ENCODE measurements around the gene ARPC5L. TPM values are rescaled to one million over a fixed set of nuclear protein-coding genes. Genes with fewer than 3 reads are reported as not detected.

The ARPC5L gene
- total and polyA plus RNA-seq, 2 of the 13 experiments (the other 11 are each of a cell fraction or from before 2014, with no cell fraction given): 29.9 to 33.8 TPM

DNA sequence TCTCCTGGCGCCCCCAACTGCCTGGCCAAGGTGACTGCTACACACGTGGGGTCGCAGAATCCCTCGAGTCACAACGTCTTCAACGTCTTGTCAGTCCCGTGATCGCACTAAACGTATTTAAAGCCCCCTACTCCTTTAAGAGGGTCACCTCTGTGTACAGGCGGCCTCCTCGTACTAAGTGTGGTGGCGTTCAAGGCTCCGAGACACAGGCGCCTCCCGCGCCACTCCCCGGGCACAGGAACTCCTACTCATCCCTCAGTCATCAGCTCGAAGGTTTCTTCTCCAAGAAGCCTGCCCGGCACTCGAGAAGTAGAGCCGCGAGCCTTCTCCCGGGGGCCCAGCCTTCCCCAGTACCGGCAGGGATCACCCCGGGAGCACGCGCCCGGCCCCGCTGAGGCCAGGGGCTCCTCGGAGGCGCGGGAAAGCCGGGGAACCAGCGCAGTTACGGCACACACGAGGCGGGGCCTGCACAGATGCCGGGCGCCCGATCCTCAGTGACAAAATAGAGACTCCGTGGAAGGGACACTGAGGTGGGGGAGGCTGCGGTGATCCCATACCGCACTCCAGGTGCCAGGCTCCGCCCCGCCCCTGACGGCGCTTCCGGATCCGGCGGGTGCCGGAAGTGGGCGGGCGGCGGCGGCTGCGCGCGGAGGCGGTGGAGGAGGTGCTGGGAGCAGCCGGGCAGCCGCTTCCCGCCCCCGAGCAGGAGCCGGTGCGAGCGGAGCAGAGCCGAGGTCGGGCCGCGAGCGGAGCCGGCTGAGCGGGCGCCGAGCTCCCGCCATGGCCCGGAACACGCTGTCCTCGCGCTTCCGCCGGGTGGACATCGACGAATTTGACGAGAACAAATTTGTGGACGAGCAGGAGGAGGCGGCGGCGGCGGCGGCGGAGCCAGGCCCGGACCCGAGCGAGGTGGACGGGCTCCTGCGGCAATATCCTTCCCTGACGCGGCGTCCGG, 6.9 kb downstream of the ARPC5L start (continued):
- TF ChIP-seq ZSCAN20 (CRISPR knock-in tag; IDR thresholded peaks at IDR 0.05; ENCODE audit: borderline replicate concordance) (no peak), ZNF652 (CRISPR knock-in tag; IDR thresholded peaks at IDR 0.05; ENCODE audit: borderline replicate concordance, low read depth) (no peak), ZNF570 (CRISPR knock-in tag; IDR thresholded peaks at IDR 0.05; ENCODE audit: borderline replicate concordance) (no peak), ZNF101 (CRISPR knock-in tag; IDR thresholded peaks at IDR 0.05; ENCODE audit: borderline replicate concordance, low read depth) (no peak), ARID2 (CRISPR knock-in tag; IDR thresholded peaks at IDR 0.05; ENCODE audit: borderline replicate concordance) (peak; percentile 58), ZNF282 (IDR thresholded peaks at IDR 0.05; ENCODE audit: partially characterized antibody) (no peak), EHMT2 (IDR thresholded peaks at IDR 0.05; ENCODE audit: borderline replicate concordance, low read depth, low read length) (no peak), TRIM22 (IDR thresholded peaks at IDR 0.05) (no peak), MZF1 (CRISPR knock-in tag; IDR thresholded peaks at IDR 0.05; ENCODE audit: borderline replicate concordance) (no peak), ZNF510 (CRISPR knock-in tag; IDR thresholded peaks at IDR 0.05; ENCODE audit: low read depth) (no peak; the same call in 1 of the 2 replicates), CREB3 (CRISPR knock-in tag; IDR thresholded peaks at IDR 0.05) (peak; percentile 82; the same call in 1 of the 2 replicates), SIN3B (IDR thresholded peaks at IDR 0.05; ENCODE audit: low read length) (no peak), RFX5 (IDR thresholded peaks at IDR 0.05; ENCODE audit: low read depth, low read length) (no peak), HDAC1 (CRISPR knock-in tag; IDR thresholded peaks at IDR 0.05) (peak; percentile 42; the same call in 1 of the 2 replicates), LBX2 (CRISPR knock-in tag; IDR thresholded peaks at IDR 0.05; ENCODE audit: borderline replicate concordance) (no peak), ZNF343 (CRISPR knock-in tag; IDR thresholded peaks at IDR 0.05) (no peak), CBFB (CRISPR knock-in tag; IDR thresholded peaks at IDR 0.05) (peak; percentile 17; the same call in 1 of the 2 replicates), ZNF441 (CRISPR knock-in tag; IDR thresholded peaks at IDR 0.05; ENCODE audit: borderline replicate concordance) (peak; percentile 65; the same call in 1 of the 2 replicates), CBX5 (CRISPR knock-in tag; IDR thresholded peaks at IDR 0.05; ENCODE audit: borderline replicate concordance) (no peak), ZNF549 (CRISPR knock-in tag; IDR thresholded peaks at IDR 0.05) (no peak), LCORL (IDR thresholded peaks at IDR 0.05) (no peak), LCORL (CRISPR knock-in tag; IDR thresholded peaks at IDR 0.05) (peak; percentile 53; the same call in 1 of the 2 replicates), FOXJ3 (CRISPR knock-in tag; IDR thresholded peaks at IDR 0.05; ENCODE audit: borderline replicate concordance) (no peak), ZNF550 (CRISPR knock-in tag; IDR thresholded peaks at IDR 0.05; ENCODE audit: borderline replicate concordance) (no peak), ZNF121 (CRISPR knock-in tag; IDR thresholded peaks at IDR 0.05) (no peak)
- TF ChIP-seq, protein P1, sequence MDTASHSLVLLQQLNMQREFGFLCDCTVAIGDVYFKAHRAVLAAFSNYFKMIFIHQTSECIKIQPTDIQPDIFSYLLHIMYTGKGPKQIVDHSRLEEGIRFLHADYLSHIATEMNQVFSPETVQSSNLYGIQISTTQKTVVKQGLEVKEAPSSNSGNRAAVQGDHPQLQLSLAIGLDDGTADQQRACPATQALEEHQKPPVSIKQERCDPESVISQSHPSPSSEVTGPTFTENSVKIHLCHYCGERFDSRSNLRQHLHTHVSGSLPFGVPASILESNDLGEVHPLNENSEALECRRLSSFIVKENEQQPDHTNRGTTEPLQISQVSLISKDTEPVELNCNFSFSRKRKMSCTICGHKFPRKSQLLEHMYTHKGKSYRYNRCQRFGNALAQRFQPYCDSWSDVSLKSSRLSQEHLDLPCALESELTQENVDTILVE (CRISPR knock-in tag; IDR thresholded peaks at IDR 0.05): peak; percentile 0; the same call in 1 of the 2 replicates
